Neural crest cell (in vitro differentiated cells): ENCODE results near the gene ERG. TPM values are rescaled to one million over a fixed set of nuclear protein-coding genes. Genes with fewer than 3 reads are reported as not detected.

Source experiments
- DNase-seq: peaks from one replicate; pipeline ENCODE4 v3.0.0; 2021; ENCODE audit warnings: low read depth, mixed read lengths, low spot score
- H3K27ac Mint-ChIP-seq: one replicate; pipeline ENCODE4 v1.8.0; 2021; ENCODE audit warnings: mild to moderate bottlenecking, mixed read lengths; ENCODE audit not compliant: unreplicated experiment
- H3K27me3 Mint-ChIP-seq: 2 replicates; pipeline ENCODE4 v1.8.0; 2021; ENCODE audit warnings: low read depth, mild to moderate bottlenecking, mixed read lengths
- H3K36me3 Mint-ChIP-seq: 2 replicates; pipeline ENCODE4 v1.8.0; 2021; ENCODE audit warnings: low read depth, mild to moderate bottlenecking, mixed read lengths
- H3K4me1 Mint-ChIP-seq: 2 replicates; pipeline ENCODE4 v1.8.0; 2021; ENCODE audit warnings: mixed read lengths
- H3K4me3 Mint-ChIP-seq: one replicate; pipeline ENCODE4 v1.8.0; 2021; ENCODE audit warnings: mild to moderate bottlenecking, mixed read lengths
- H3K9me3 Mint-ChIP-seq: 2 replicates; pipeline ENCODE4 v1.8.0; 2021; ENCODE audit warnings: mixed read lengths
- total RNA-seq: library from RNA; stranded (reverse); gene quantifications from 2 replicates; pipeline ENCODE4 v1.2.1, GENCODE V29; 2021
- TF ChIP-seq, protein P1 (sequence below): fragments of 200-600 bp; sonication (generic); conservative IDR thresholded peaks from 2 replicates; pipeline ENCODE4 v1.5.0; 2021; ENCODE audit warnings: antibody characterized with exemption, mild to moderate bottlenecking

The ERG gene
- total RNA-seq, 1 donor from 2014 or later, result 0.19 TPM

- Mint-ChIP-seq H3K27me3 (peaks cover 2% of the 10 kb centered on the region), H3K27ac (no peak overlapping the region), H3K4me3 (no peak overlapping the region), H3K9me3 (peaks cover 3% of the 10 kb centered on the region), H3K4me1 (peaks cover 4% of the 10 kb centered on the region), H3K36me3 (no peaks in the 10 kb centered on the region)
- no peak for DNase-seq
- TF ChIP-seq, protein P1, sequence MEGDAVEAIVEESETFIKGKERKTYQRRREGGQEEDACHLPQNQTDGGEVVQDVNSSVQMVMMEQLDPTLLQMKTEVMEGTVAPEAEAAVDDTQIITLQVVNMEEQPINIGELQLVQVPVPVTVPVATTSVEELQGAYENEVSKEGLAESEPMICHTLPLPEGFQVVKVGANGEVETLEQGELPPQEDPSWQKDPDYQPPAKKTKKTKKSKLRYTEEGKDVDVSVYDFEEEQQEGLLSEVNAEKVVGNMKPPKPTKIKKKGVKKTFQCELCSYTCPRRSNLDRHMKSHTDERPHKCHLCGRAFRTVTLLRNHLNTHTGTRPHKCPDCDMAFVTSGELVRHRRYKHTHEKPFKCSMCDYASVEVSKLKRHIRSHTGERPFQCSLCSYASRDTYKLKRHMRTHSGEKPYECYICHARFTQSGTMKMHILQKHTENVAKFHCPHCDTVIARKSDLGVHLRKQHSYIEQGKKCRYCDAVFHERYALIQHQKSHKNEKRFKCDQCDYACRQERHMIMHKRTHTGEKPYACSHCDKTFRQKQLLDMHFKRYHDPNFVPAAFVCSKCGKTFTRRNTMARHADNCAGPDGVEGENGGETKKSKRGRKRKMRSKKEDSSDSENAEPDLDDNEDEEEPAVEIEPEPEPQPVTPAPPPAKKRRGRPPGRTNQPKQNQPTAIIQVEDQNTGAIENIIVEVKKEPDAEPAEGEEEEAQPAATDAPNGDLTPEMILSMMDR, result no peak
Measured at GRCh38 chr21:38524168-38525153, 26.2 kb upstream of the ERG start.

GRCh38 chr21:38520511-38520910 lies 22.2 kb upstream of the ERG start:
- TF ChIP-seq, protein P1, result no peak
- H3K27me3 Mint-ChIP-seq, result peaks cover 2% of the 10 kb centered on the region
- H3K4me1 Mint-ChIP-seq, result no peaks in the 10 kb centered on the region
- H3K9me3 Mint-ChIP-seq, result peaks cover 4% of the 10 kb centered on the region
- H3K4me3 Mint-ChIP-seq, result no peak overlapping the region
- H3K27ac Mint-ChIP-seq, result no peak overlapping the region
- DNase-seq, result no peak
- no peaks in the 10 kb centered on the region for H3K36me3 Mint-ChIP-seq

- TF ChIP-seq, protein P1, result no peak
- no peak for DNase-seq
- no peaks in the 10 kb centered on the region for H3K36me3 Mint-ChIP-seq
- peaks cover 2% of the 10 kb centered on the region for H3K9me3 Mint-ChIP-seq
- no peak overlapping the region for H3K27ac Mint-ChIP-seq
- H3K4me3 Mint-ChIP-seq, result no peak overlapping the region
- H3K27me3 Mint-ChIP-seq, result no peaks in the 10 kb centered on the region
- H3K4me1 Mint-ChIP-seq, result peaks cover 6% of the 10 kb centered on the region
Measured at GRCh38 chr21:38511662-38512243, 13.5 kb upstream of the ERG start.

DNA sequence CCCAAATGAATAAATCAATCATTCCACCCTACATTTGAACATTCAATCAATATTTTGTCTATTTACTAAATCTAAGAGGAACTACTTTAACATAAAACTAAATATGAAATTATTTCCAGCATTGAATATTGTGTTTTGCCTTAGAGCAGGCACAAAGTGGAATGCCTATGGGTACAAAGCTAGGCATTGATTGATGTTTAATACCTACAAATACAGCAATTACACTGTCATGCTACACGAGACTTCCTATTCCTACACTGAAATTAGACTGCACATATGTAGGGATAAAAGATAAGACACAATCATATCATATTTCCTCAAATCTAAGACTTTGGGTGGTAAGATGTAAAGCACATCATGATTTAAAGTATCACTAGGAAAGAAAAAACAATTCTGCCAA lies 12.9 kb upstream of the ERG start:
- H3K4me1 Mint-ChIP-seq, result peaks cover 10% of the 10 kb centered on the region
- TF ChIP-seq, protein P1, result no peak

DNA sequence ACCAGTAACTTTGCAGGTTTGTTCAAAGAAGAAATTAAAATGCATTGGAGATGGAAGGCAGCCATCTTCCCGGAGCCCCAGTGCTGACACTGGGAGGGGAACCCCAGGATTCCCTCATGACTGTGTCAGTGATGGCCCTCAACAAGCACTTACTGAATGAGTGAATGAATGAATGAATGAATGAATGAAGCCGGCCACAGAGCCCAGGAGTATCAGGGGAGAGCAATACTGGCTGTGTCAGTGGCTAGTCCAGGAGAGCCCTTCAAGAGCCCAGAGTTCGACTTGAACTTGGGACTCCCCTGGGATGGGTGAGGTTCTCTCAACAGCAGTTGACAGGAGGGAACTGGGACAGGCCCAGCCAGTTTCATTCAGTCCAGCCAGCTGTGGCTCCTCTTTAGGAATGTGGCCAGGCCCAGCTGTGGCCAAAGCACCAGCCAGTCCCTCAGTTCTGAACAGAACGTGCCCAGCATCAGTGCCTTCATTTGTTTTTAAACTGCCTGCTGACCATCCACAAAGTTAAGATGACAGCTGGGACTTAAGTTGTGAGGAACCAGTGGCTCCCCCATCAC lies 9.2 kb upstream of the ERG start:
- no peaks in the 10 kb centered on the region for H3K36me3 Mint-ChIP-seq
- H3K4me1 Mint-ChIP-seq, result peaks cover 18% of the 10 kb centered on the region
- H3K27ac Mint-ChIP-seq, result no peak overlapping the region
- TF ChIP-seq, protein P1, result no peak
- no peak overlapping the region for H3K4me3 Mint-ChIP-seq
- no peak for DNase-seq
- no peaks in the 10 kb centered on the region for H3K9me3 Mint-ChIP-seq
- H3K27me3 Mint-ChIP-seq, result no peaks in the 10 kb centered on the region

More for the DNA sequence above, 12.9 kb upstream of the ERG start:
- Mint-ChIP-seq H3K36me3 (no peaks in the 10 kb centered on the region), H3K27me3 (no peaks in the 10 kb centered on the region), H3K9me3 (peaks cover 2% of the 10 kb centered on the region), H3K4me3 (no peak overlapping the region), H3K27ac (no peak overlapping the region)
- DNase-seq, result no peak
